Liver (tissue), 9 donors: Measurements from ENCODE around the gene DCPS. TPM values are rescaled to one million over a fixed set of nuclear protein-coding genes. Genes with fewer than 3 reads are reported as not detected.

Experiments used
- DNase-seq: peaks from one replicate; pipeline ENCODE4 v3.0.0-alpha.2; 2017; ENCODE audit warnings: low spot score
- H3K27ac ChIP-seq, 2 donors: one replicate each; pipeline ENCODE4 v1.7.0; 2013; ENCODE audit warnings: inconsistent platforms in 2 of 2, low read length in 2 of 2, control low read depth in 1 of 2, low read depth in 1 of 2, mild to moderate bottlenecking in 1 of 2
- H3K27me3 ChIP-seq, 4 donors: one replicate each; pipeline versions ENCODE4 v1.6.1 to v1.7.0; 2013; ENCODE audit warnings: low read length in 3 of 4, inconsistent platforms in 1 of 4, mild to moderate bottlenecking in 1 of 4, moderate library complexity in 1 of 4; ENCODE audit not compliant: control insufficient read depth in 4 of 4, insufficient read depth in 4 of 4
- H3K36me3 ChIP-seq, 4 donors: one replicate each; pipeline versions ENCODE4 v1.6.1 to v1.7.0; 2013; ENCODE audit warnings: low read length in 3 of 4, mild to moderate bottlenecking in 3 of 4, low read depth in 1 of 4, moderate library complexity in 1 of 4; ENCODE audit not compliant: control insufficient read depth in 4 of 4, insufficient read depth in 3 of 4
- H3K4me1 ChIP-seq, 4 donors: one replicate each; pipeline versions ENCODE4 v1.6.1 to v1.7.0; 2013; ENCODE audit warnings: low read length in 3 of 4, mild to moderate bottlenecking in 3 of 4, moderate library complexity in 1 of 4; ENCODE audit not compliant: control insufficient read depth in 4 of 4, insufficient read depth in 4 of 4
- H3K4me3 ChIP-seq, 3 donors: one replicate each; pipeline versions ENCODE4 v1.6.1 to v1.7.0; 2013; ENCODE audit warnings: low read length in 3 of 3, control low read depth in 1 of 3, low read depth in 1 of 3, mild to moderate bottlenecking in 1 of 3
- H3K9ac ChIP-seq, 2 donors: one replicate each; pipeline ENCODE4 v1.7.0; 2013; ENCODE audit warnings: low read length in 2 of 2, mild to moderate bottlenecking in 2 of 2, moderate library complexity in 2 of 2, control low read depth in 1 of 2, low read depth in 1 of 2
- H3K9me3 ChIP-seq, 4 donors: one replicate each; pipeline versions ENCODE4 v1.6.1 to v1.7.0; 2013; ENCODE audit warnings: low read length in 3 of 4; ENCODE audit not compliant: control insufficient read depth in 4 of 4
- ATF3 ChIP-seq: IDR thresholded peaks from 2 replicates; pipeline ENCODE4 v1.6.1; 2016; ENCODE audit warnings: antibody characterized with exemption
- CTCF ChIP-seq: fragments of 150-350 bp; IDR thresholded peaks from 2 replicates; pipeline ENCODE4 v1.5.1; 2017; ENCODE audit warnings: improper control_type of control experiment, low read depth, low read length; ENCODE audit not compliant: missing input control
- EGR1 ChIP-seq, 2 donors: IDR thresholded peaks; 2 replicates each; pipeline ENCODE4 v1.6.1; 2016 to 2018; ENCODE audit warnings: antibody characterized with exemption in 2 of 2, low read depth in 2 of 2
- FOXA1 ChIP-seq: IDR thresholded peaks from 2 replicates; pipeline ENCODE4 v1.6.1; 2016; ENCODE audit warnings: antibody characterized with exemption
- FOXA2 ChIP-seq: IDR thresholded peaks from 2 replicates; pipeline ENCODE4 v1.6.1; 2016; ENCODE audit warnings: antibody characterized with exemption
- GABPA ChIP-seq, 2 donors: IDR thresholded peaks in 1 of 2; conservative IDR thresholded peaks in 1 of 2; 2 replicates each; pipeline ENCODE4 v1.6.1; 2016; ENCODE audit warnings: antibody characterized with exemption in 2 of 2, mild to moderate bottlenecking in 1 of 2, moderate library complexity in 1 of 2
- HNF4A ChIP-seq, 2 donors: conservative IDR thresholded peaks; 2 replicates each; pipeline ENCODE4 v1.6.1; 2016; ENCODE audit warnings: antibody characterized with exemption in 2 of 2, mild to moderate bottlenecking in 2 of 2
- HNF4G ChIP-seq: IDR thresholded peaks from 2 replicates; pipeline ENCODE4 v1.6.1; 2016; ENCODE audit warnings: antibody characterized with exemption
- JUND ChIP-seq, 2 donors: IDR thresholded peaks; 2 replicates each; pipeline ENCODE4 v1.6.1; 2016; ENCODE audit warnings: antibody characterized with exemption in 2 of 2
- MAX ChIP-seq: IDR thresholded peaks from 2 replicates; pipeline ENCODE4 v1.6.1; 2016; ENCODE audit warnings: antibody characterized with exemption
- NR2F2 ChIP-seq: IDR thresholded peaks from 2 replicates; pipeline ENCODE4 v1.6.1; 2016; ENCODE audit warnings: antibody characterized with exemption
- RAD21 ChIP-seq, 2 donors: IDR thresholded peaks; 2 replicates each; pipeline ENCODE4 v1.6.1; 2016; ENCODE audit warnings: antibody characterized with exemption in 2 of 2, mild to moderate bottlenecking in 2 of 2
- REST ChIP-seq: IDR thresholded peaks from 2 replicates; pipeline ENCODE4 v1.6.1; 2016; ENCODE audit warnings: antibody characterized with exemption, mild to moderate bottlenecking
- RXRA ChIP-seq, 2 donors: IDR thresholded peaks; 2 replicates each; pipeline ENCODE4 v1.6.1; 2017 to 2018; ENCODE audit warnings: antibody characterized with exemption in 2 of 2, mild to moderate bottlenecking in 1 of 2
- SP1 ChIP-seq: IDR thresholded peaks from 2 replicates; pipeline ENCODE4 v1.6.1; 2018; ENCODE audit warnings: antibody characterized with exemption, mild to moderate bottlenecking
- TAF1 ChIP-seq: conservative IDR thresholded peaks from 2 replicates; pipeline ENCODE4 v1.6.1; 2016; ENCODE audit warnings: antibody characterized with exemption, mild to moderate bottlenecking
- YY1 ChIP-seq: IDR thresholded peaks from 2 replicates; pipeline ENCODE4 v1.6.1; 2016; ENCODE audit warnings: antibody characterized with exemption, mild to moderate bottlenecking
- ZBTB33 ChIP-seq: IDR thresholded peaks from 2 replicates; pipeline ENCODE4 v1.6.1; 2016; ENCODE audit warnings: antibody characterized with exemption
- WGBS: extraction: QIAGEN DNeasy Blood & Tissue Kit; methylation state at CpG from one replicate; pipeline ENCODE4 v1.1.7; 2013; 5-methylcytosine and 5-hydroxymethylcytosine counted together
- polyA plus RNA-seq, 2 donors: library from polyadenylated mRNA; stranded (reverse) in 1 of 2; unstranded in 1 of 2; fragments of 200-250 nt in 1 of 2; fragments of >200 nt in 1 of 2; fragmentation: Nextera tagmentation in 1 of 2; extraction: Ambion mirVana in 1 of 2; gene quantifications; one replicate each; pipeline versions ENCODE4 v1.2.1 to v1.2.3, GENCODE V29; 2013 to 2015
- total RNA-seq, 2 donors: library from RNA; depleted of rRNA; stranded (reverse); fragments of >200 nt; gene quantifications; one replicate each; pipeline ENCODE4 v1.2.3, GENCODE V29; 2014
- donor health status: healthy.
- donor health status: healthy.
- donor health status: healthy.
- donor health status: healthy.
- donor health status: healthy.

Gene DCPS
- total and polyA plus RNA-seq, 4 donors, result 5.6 to 61.0 (median 19.0) TPM

- Histone ChIP-seq H3K4me1 (peaks cover 5 to 24% (median 19%) of the 10 kb centered on the region in 4 donors), H3K9me3 (no peaks in the 10 kb centered on the region), H3K27me3 (no peaks in the 10 kb centered on the region), H3K27ac (peak within 1 kb of the TSS; percentile 79 to 90), H3K36me3 (no peaks in the 10 kb centered on the region), H3K4me3 (peak within 1 kb of the TSS; percentile 74 to 85 (median 80)), H3K9ac (peak within 1 kb of the TSS; percentile 33 to 66)
- DNase-seq, result peak; percentile 79
- TF ChIP-seq FOXA2 (no peak), GABPA (IDR thresholded peaks at IDR 0.05 in 1 of 2, conservative IDR thresholded peaks at IDR 0.05 in 1 of 2) (no peak), TAF1 (no peak), MAX (no peak), HNF4A (conservative IDR thresholded peaks at IDR 0.05) (no peak), ATF3 (no peak), RAD21 (IDR thresholded peaks at IDR 0.05) (no peak), HNF4G (no peak), JUND (IDR thresholded peaks at IDR 0.05) (no peak)
- WGBS, result 2% methylated on average over 71 of the region's 71 CpGs
These were observed 51.6 kb downstream of the DCPS start, which contains the start of gene ST3GAL4 for GRCh38 chr11:126355324-126355925. TSS of gene ST3GAL4 (plus strand) at chr11:126355686. CDS start at chr11:126406156, 50,470 bp downstream.

- Histone ChIP-seq H3K4me3 (peak overlapping the region; percentile 74 to 85 (median 80)), H3K9me3 (no peaks in the 10 kb centered on the region), H3K9ac (peak overlapping the region; percentile 30 to 66), H3K36me3 (no peaks in the 10 kb centered on the region), H3K4me1 (peaks cover 5 to 26% (median 19%) of the 10 kb centered on the region in 4 donors), H3K27me3 (no peaks in the 10 kb centered on the region), H3K27ac (peak overlapping the region; percentile 76 to 90)
- 6% methylated on average over 46 of the region's 46 CpGs for WGBS
- peak in 1 of 2 donors; percentile 14 for TF ChIP-seq RAD21 (IDR thresholded peaks at IDR 0.05)
- TF ChIP-seq JUND (IDR thresholded peaks at IDR 0.05), result no peak
- TF ChIP-seq RXRA (IDR thresholded peaks at IDR 0.05), result no peak
- TF ChIP-seq FOXA2, result no peak
- TF ChIP-seq CTCF, result no peak
- TF ChIP-seq ZBTB33, result no peak
- TF ChIP-seq MAX, result peak; percentile 19
- no peak for TF ChIP-seq EGR1 (IDR thresholded peaks at IDR 0.05; ENCODE audit: low read depth in 2 of 2)
- no peak for TF ChIP-seq TAF1
- no peak for TF ChIP-seq FOXA1
- no peak for TF ChIP-seq ATF3
- TF ChIP-seq GABPA (IDR thresholded peaks at IDR 0.05 in 1 of 2, conservative IDR thresholded peaks at IDR 0.05 in 1 of 2), result no peak
- TF ChIP-seq YY1, result no peak
- no peak for TF ChIP-seq NR2F2
- TF ChIP-seq SP1, result no peak
- peak; percentile 53 for TF ChIP-seq REST
- TF ChIP-seq HNF4A (conservative IDR thresholded peaks at IDR 0.05), result peak in 1 of 2 donors; percentile 7
- TF ChIP-seq HNF4G, result no peak
- no peak for DNase-seq
These were observed 52.4 kb downstream of the DCPS start for GRCh38 chr11:126355926-126356897.
